RCC 7860 (cell line): Measurements from ENCODE around the gene ZNF124.
"Not testable (repeated sequence)": the region's sequence is repeated elsewhere in the genome, so short reads cannot be mapped to it uniquely, and the experiment has no call there.

Source experiments
- DNase-seq: peaks from one replicate; pipeline ENCODE4 v3.0.0-alpha.2; 2015; ENCODE audit warnings: low spot score
- FAIRE-seq: peaks from 2 replicates; lab custom pipeline; 2012; peaks lifted over from hg19 to GRCh38; lab: Jason Lieb, UNC

ZNF124 gene

DNA sequence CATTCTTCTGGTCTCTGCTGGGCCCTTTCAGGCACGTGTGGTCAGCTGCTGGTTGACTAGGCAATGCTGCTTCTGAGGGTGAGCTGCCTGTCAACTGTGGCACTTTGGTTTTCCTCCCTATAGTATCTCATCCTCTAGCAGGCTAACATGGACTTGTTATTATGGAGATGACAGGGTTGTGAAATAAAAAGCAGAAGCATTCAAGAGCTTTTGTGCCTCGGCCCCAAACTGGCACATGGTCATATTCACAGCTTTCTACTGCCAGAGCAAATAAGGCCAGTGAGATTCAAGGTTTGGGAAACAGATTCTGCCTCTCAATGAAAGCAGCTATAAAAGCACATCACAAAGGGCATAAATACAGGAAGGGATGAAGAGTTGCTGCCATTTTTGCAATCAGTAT, 1.6 kb upstream of the ZNF124 start:
- no peak for DNase-seq
- no peak for FAIRE-seq

DNA sequence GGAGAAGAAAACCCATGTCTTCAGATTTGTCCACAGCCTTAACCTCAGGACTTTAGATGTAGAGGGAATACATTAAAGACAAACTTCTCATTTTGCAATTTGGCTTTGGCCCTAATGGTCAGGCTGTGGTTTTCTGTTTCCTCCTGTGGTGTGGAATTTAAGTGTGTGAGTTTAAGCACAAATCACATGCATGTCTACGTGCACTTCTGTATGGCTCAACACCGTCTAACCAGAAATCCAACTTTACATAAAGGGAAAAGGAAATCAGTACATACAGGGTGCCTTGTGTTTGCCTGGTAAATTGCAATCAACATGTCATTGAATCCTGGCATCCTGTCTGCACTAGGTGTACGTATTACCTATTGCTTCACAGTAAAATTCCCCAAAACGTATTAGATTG, 1.2 kb upstream of the ZNF124 start:
- no peak for FAIRE-seq

DNA sequence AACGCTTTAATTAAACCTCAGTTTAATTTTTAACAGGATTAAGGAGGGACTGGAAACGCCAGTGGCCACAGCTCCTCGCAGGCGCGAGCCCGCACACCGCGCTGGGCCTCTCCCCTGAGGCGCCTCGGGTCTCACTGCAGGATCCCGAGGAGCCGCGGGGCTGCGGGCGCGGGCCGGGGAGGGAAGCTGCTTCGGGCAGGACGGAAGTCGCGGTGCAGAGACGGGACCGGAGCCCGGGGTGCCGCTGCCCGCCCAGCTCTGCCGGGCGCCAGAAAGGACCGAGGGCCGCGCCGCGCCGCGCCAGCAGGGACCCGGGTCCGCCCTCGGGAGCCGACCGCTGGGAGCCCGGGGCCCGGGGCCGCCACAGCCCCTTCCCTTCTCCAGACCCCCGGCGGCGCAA, 377 bp downstream of the ZNF124 start:
- peak; percentile 83 for FAIRE-seq
- DNase-seq, result not testable (repeated sequence)

More for the DNA sequence above, 1.2 kb upstream of the ZNF124 start:
- DNase-seq, result no peak

DNA sequence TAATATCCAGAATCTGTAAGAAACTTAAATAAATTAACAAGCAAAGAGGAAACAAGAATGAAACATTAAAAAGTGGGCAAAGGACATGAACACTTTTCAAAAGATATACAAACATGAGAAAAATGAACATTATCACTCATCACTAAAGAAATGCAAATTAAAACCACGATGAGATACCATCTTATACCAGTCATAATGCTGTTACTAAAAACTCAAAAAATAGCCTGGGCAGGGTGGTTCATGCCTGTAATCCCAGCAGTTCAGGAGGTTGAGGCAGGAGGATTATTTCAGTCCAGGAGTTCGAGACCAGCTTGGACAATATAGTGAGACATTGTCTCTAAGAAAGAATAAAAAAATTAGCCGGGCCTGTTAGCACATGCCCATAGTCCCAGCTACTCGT, 6.1 kb downstream of the ZNF124 start:
- DNase-seq (no peak), FAIRE-seq (no peak)

DNA sequence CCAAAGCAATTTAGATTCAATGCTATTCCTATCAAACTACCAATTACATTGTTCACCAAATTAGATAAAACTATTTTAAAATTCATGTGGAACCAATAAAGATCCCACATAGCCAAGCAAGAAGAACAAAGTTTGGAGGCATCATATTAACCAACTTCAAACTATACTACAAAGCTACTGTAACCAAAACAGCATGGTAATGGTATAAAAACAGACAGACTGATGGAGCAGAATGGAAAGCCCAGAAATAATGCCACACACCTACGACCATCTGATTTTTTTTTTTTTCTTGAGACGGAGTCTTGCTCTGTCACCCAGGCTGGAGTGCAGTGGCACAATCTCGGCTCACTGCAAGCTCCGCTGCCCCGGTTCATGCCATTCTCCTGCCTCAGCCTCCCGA, 7.1 kb downstream of the ZNF124 start:
- DNase-seq (no peak), FAIRE-seq (no peak)

DNA sequence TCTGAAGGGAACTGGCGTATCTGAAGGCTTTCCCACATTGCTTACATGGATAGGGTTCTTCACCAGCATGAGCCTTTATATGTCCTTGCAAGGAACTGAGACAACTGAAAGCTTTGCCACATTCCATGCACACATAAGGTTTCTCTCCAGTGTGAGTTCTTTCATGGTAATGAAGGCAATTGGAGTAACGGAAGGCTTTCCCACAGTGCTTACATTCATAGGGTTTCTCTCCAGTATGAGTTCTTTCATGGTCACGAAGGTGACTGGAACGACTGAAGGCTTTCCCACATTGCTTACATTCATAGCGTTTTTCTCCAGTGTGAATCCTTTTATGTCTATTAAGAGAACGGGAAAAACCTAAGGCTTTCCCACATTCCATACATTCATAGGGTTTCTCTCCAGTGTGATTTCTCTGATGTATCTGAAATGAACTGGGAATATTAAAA, 15.0 kb downstream of the ZNF124 start:
- FAIRE-seq, result no peak
- no peak for DNase-seq

DNA sequence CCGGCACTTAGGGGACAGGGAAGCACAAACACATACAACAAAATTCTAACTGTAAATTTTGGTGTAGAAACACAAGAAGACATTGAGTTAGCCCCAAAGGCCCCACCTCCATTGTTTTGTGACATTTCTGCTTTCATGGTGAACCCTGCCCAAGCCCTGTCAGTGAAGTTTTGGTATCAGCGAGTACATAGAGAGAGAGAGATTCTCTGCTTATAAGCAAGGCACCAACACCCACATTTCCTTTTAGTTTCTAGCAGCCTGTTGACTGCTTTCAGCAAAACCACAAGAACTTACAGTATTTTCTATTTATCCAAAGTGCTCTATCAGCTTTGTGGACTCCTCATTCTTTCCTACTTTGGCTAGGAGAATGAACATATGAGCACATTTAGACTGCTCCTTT, 24.0 kb downstream of the ZNF124 start:
- no peak for DNase-seq
- no peak for FAIRE-seq

DNA sequence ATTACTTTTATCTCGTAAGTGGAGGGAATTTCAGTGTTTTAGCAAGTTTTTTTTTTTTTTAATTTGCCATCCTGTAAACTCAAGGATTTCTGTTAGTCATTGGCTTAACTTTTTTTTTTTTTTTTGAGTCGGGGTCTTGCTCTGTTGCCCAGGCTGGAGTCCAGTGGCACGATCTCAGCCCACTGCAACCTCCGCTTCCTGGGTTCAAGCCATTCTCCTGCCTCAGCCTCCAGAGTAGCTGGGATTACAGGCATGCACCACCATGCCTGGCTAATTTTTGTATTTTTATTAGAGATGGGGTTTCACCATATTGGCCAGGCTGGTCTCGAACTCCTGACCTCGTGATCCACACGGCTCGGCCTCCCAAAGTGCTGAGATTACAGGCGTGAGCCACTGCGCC, 24.7 kb downstream of the ZNF124 start:
- not testable (repeated sequence) for FAIRE-seq, DNase-seq

DNA sequence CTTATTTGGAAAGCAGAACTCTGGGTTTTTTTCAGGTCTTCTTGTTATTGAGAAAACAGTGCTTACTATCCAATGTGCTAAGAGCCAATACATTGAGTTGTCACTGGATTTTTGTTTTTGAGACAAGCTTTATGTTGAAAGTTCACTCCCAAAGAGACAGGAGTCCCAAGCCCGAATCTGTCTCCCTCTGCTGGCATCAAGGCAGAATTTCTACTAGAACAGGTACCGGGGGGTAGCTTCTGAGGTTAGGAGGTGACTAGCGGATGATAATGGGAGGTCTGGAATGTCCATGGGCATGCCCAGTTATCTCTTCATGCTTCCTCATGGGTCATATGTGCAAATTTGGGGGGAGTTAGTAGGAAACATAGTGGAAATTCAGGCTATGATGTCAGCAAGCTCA, 25.1 kb downstream of the ZNF124 start:
- no peak for FAIRE-seq

DNA sequence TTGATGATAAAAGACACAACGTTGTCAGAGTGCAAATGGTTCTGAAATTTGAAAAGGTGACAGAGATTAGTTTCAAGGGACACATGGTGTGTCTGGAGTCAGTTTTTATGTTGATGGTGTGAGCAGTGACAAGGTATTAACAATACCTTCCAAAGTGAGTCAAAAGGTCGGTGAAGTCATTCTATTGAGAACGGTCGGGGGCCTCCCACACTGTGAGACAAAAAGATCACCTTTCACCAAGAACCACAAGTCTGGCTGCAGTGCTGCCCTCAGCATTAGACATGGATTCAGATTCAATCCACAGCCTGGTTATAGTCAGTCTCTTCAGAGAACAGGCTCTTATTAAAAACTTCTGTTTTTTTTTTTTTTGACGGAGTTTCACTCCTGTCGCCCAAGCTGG, 26.5 kb downstream of the ZNF124 start:
- DNase-seq (no peak), FAIRE-seq (no peak)

More for the DNA sequence above, 25.1 kb downstream of the ZNF124 start:
- no peak for DNase-seq

DNA sequence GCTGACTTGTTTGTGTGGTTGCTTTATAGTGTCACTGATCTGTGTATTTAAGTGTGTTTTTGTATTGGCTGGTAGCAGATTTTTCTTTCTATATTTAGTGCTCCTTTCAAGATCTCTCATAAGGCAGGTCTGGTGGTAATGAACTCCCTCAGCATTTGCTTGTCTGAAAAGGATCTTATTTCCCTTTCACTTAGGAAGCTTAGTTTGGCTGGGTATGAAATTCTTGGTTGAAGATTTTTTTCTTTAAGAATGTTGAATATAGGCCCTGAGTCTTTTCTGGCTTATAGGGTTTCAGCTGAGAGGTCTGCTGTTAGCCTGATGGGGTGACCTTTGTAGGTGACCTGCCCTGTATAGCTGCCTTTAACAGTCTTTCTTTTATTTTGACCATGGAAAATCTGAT, 32.3 kb downstream of the ZNF124 start:
- not testable (repeated sequence) for FAIRE-seq

DNA sequence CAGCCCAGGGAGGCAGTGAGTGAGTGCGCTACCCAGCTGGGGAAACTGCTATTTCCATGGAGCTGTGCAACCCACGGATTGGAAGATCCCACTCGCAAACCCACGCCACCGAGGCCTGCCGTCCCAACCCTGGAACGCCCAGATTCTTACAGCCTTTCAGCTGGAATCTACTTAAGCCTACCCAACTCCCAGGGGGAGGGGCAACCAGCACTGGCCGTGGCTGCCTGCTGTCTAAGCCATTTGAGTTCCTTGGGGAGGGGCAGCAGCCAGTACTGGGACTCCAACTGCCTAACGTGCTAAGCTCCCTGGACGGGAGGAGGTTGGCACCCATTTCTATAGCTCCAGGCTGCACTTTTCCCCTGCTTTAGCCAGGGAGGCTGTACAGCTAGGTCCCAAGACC, 40.6 kb downstream of the ZNF124 start:
- FAIRE-seq (no peak), DNase-seq (no peak)

More for the DNA sequence above, 32.3 kb downstream of the ZNF124 start:
- DNase-seq, result not testable (repeated sequence)

DNA sequence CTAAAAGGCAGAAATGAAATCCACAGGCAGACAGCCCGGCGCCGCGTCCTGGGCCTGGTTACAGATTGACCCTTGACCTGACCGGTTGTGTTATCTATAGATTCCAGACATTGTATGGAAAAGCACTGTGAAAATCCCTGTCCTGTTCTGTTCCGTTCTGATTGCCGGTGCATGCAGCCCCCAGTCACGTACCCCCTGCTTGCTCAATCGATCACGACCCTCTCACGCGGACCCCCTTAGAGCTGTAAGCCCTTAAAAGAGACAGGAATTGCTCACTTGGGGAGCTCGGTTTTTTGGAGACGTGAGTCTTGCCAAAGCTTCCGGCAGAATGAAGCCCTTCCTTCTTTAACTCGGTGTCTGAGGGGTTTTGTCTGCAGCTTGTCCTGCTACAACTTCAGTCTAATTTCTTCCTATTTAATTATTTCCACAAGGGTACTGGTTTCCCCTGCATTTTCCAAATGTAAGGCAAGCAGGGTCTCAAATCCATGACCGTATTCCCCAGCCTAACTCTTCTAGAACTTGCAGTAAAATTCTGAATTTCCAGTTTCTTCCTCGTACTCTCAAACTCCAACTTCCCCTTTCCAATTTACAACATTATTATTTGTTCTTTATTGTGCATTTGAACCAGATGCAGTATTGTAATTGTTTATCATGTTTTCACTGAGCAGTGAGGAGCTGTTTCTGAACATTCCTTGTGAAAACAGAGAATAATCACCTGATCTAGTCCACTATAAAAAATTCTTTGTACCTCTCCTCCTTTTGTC, 44.1 kb downstream of the ZNF124 start:
- not testable (repeated sequence) for DNase-seq, FAIRE-seq

DNA sequence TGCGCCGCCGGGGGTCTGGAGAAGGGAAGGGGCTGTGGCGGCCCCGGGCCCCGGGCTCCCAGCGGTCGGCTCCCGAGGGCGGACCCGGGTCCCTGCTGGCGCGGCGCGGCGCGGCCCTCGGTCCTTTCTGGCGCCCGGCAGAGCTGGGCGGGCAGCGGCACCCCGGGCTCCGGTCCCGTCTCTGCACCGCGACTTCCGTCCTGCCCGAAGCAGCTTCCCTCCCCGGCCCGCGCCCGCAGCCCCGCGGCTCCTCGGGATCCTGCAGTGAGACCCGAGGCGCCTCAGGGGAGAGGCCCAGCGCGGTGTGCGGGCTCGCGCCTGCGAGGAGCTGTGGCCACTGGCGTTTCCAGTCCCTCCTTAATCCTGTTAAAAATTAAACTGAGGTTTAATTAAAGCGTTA, 45.2 kb downstream of the ZNF124 start:
- DNase-seq, result not testable (repeated sequence)
- peak; percentile 79 for FAIRE-seq

DNA sequence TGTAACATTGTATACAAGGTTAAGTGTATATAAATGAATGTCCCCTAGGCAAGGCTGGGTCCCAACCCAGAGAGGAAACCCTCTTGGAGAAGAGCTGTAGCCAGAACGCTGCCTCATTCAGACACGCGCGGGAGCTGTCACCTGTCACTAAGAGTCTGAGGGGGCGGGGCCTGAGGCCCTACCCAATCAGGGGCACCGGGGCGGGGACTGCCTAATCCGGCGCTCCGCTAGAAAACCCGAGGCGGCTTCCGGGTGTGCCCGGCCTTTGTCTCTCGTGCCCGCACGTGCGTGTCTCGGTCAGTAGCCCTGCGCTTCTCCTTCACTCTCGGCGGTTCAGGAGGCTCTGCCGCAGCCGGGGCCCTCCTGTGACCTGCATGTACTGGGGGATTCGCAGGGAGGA, 45.7 kb downstream of the ZNF124 start:
- FAIRE-seq, result peak; percentile 89
- DNase-seq, result not testable (repeated sequence)

DNA sequence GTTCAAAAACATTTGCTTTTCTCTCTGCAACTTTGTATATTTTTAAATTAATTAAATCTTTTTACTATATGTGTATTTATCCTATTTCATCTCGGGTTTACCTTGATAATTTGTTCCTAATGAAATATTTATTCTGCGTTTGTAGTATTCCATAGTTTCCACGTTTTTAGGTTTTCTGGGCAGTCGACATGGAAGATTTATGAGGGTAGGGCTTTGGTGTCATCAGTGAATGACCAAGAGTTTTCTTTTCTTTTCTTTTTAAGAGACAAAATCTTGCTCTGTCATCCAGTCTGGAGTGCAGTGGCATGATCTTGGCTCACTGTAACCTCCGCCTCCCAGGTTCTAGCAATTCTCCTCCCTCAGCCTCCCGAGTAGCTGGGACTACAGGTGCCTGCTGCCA, 50.4 kb downstream of the ZNF124 start:
- FAIRE-seq, result no peak
- no peak for DNase-seq

DNA sequence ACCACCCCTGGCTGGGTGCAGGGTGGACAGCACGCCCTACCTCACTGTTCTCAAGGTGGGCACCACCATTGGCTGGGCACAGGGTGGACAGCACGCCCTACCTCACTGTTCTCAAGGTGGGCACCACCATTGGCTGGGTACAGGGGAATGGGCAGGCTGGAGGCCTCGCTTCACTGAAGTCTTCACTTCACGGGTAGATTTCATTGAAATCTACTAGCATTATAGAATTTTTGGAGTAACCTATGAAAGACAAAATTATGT, 51.5 kb downstream of the ZNF124 start:
- DNase-seq, FAIRE-seq: not testable (repeated sequence)

DNA sequence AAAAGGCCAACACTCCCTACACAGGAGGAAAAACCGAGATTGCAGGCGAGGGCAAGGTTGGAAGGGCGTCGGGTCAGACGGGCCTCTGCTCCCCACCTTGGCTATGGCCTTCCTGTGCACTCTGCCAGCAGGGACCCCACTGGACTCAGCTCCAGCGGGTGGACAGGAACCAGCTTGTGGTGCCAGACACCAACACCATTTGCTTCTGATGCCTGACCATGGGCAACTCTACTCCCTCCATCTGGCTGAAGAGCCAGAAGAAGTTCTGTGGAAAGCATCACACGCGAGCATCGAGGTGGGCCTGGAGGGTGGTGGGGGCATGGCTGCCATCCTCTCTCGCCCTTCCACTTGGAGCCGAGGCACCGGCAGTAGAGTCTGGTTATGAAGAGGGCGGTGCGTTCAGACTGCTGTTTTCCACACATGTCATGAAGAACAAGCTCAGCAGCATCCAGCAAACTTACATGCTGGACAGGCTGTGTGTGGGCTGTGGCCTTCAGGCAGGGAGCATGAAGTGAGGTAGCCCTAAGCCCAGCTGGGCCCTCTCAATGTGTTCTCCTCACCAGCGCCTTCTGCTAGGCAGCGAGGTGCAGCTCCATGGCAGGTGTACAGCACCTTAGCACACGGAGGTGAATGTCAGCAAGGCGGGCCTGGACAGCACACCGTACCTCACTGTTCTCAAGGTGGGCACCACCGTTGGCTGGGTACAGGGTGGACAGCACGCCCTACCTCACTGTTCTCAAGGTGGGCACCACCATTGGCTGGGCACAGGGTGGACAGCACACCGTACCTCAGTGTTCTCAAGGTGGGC, 52.0 kb downstream of the ZNF124 start:
- DNase-seq, result no peak
- FAIRE-seq, result no peak

DNA sequence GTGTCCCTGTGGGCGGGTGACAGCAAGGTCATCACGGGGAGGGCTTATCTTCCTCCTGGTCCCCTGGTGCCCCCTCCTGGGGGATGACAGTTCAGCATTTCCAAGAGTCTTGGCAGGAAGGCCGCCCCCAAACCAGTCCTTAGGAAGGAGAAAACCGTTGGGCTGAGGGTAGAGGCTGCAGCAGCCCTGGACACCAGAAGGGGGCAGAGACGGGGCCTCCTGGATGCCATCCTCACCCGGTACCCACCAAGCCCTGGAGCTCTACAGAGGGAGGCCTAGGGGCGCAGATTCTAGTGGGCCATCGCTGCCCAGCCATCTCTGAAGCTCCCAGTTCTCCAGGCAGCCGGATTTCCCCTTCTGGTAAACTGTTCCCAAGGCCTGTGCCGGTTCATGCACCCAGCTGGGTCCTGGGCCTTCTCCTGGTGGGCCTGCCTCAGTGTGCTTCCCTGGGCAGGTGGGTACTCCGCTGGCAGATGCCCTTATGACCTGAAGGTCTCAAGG, 52.8 kb downstream of the ZNF124 start:
- DNase-seq (peak; percentile 24), FAIRE-seq (no peak)

DNA sequence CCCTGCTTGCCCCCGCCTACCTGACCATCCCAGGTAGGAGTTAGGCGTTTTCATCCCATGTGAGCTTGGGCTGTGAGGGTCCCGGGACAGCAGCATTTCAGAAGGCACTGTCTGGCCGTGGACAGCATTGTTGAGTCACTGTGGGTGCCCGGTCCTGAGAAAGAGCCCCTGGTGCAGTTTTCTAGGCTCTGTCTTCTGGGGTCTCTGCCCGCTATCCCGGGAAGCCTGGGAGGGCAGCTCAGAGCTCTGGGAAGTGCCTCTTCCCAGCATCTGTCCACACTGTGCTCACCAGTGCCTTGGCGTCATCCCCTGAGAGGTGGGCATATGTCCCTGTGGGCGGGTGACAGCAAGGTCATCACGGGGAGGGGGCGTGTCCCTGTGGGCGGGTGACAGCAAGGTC, 56.3 kb downstream of the ZNF124 start:
- FAIRE-seq, result no peak
- no peak for DNase-seq

DNA sequence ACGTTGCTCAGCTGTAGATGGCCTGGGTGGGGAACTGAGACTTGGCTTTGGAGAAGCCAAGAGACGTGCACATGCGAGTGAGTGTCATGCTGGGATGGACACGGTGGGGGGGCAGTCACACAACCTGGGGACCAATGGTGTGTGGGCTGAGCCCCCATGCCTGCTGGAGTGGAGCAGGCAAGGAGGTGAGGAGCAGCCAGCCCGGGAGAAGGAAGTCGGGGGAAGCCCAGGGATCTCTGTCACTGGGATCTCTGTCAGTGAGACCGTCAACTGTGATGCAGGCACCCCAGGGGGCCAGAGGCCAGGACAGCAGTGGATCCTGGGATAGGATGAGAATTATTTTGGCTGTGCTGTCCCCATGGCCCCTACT, 56.7 kb downstream of the ZNF124 start:
- DNase-seq, result no peak
- FAIRE-seq, result no peak
